A549 (cell line): ENCODE results near the gene LEF1. TPM values are rescaled to one million over a fixed set of nuclear protein-coding genes. Genes with fewer than 3 reads are reported as not detected.

Experiments
- ATAC-seq, 2 experiments: fragments of 200-7000 bp in 1 of 2; fragments of >200 bp in 1 of 2; cut with Nextera tagmentation in 1 of 2; cut with Tn5 transposase in 1 of 2; 3 replicates each; pipeline versions ENCODE4 v1.8.0 to v1.9.1; 2018 to 2020; ENCODE audit warnings: mild to moderate bottlenecking in 1 of 2, moderate library complexity in 1 of 2
- CTCF ChIA-PET: fragments of 300-600 bp; sonication (Branson Sonifier 250); formaldehyde crosslinking; extraction: SDS; loops from one replicate; lab custom pipeline; 2021; ENCODE audit warnings: antibody characterized with exemption, inconsistent platforms; lab: Yijun Ruan, JAX
- POLR2A ChIA-PET: fragments of 350-600 bp; formaldehyde crosslinking; extraction: SDS; loops from one replicate; lab custom pipeline; 2021; ENCODE audit warnings: antibody characterized with exemption, inconsistent platforms; lab: Yijun Ruan, JAX
- DNase-seq, 2 experiments: peaks; one replicate each; pipeline versions ENCODE4 v3.0.0 to v3.0.0-alpha.2; 2011 to 2016; ENCODE audit warnings: low read depth in 1 of 2, low spot score in 1 of 2
- FAIRE-seq: peaks from 2 replicates; lab custom pipeline; 2011; peaks lifted over from hg19 to GRCh38; lab: Jason Lieb, UNC
- H3K27ac ChIP-seq, 2 experiments: fragments of >200 bp; sonication (Bioruptor Twin); formaldehyde crosslinking; 3 replicates each; pipeline ENCODE4 v1.5.1; 2016 to 2017
- H3K4me1 ChIP-seq: fragments of >200 bp; sonication (Bioruptor Twin); formaldehyde crosslinking; 3 replicates; pipeline ENCODE4 v1.6.1; 2016
- H3K4me2 ChIP-seq: fragments of >200 bp; sonication (Bioruptor Twin); formaldehyde crosslinking; 3 replicates; pipeline ENCODE4 v1.6.1; 2016
- H3K4me3 ChIP-seq: fragments of >200 bp; sonication (Bioruptor Twin); formaldehyde crosslinking; 3 replicates; pipeline ENCODE4 v1.5.1; 2016
- H3K9me3 ChIP-seq: fragments of >200 bp; sonication (Bioruptor Twin); formaldehyde crosslinking; 3 replicates; pipeline ENCODE4 v1.6.1; 2016
- CHD2 ChIP-seq: fragments of 150-350 bp; IDR thresholded peaks from 2 replicates; pipeline ENCODE4 v1.6.1; 2014; ENCODE audit warnings: low read length; ENCODE audit not compliant: partially characterized antibody
- CHD4 ChIP-seq: fragments of 200-600 bp; sonication (generic); IDR thresholded peaks from 2 replicates; pipeline ENCODE4 v1.6.1; 2016; ENCODE audit warnings: antibody characterized with exemption, mild to moderate bottlenecking, borderline replicate concordance
- CTCF ChIP-seq: fragments of >200 bp; sonication (Bioruptor Twin); formaldehyde crosslinking; IDR thresholded peaks from 3 replicates; pipeline ENCODE4 v1.5.1; 2016
- EHMT2 ChIP-seq: fragments of 200-600 bp; sonication (generic); IDR thresholded peaks from 2 replicates; pipeline ENCODE4 v1.6.1; 2016; ENCODE audit warnings: antibody characterized with exemption, low read depth, mild to moderate bottlenecking, moderate library complexity
- ELK1 ChIP-seq: fragments of 150-350 bp; IDR thresholded peaks from 2 replicates; pipeline ENCODE4 v1.6.1; 2014; ENCODE audit warnings: low read depth, mild to moderate bottlenecking, low read length
- EP300 ChIP-seq, 2 experiments: fragments of >200 bp; sonication (Bioruptor Twin); formaldehyde crosslinking; IDR thresholded peaks; 2 replicates in 1 of 2; 3 replicates in 1 of 2; pipeline ENCODE4 v1.6.1; 2016 to 2017
- ESRRA ChIP-seq: fragments of 150-350 bp; IDR thresholded peaks from 2 replicates; pipeline ENCODE4 v1.6.1; 2014; ENCODE audit warnings: mild to moderate bottlenecking, low read length, borderline replicate concordance
- FOSL2 ChIP-seq, 2 experiments: fragments of 450-650 bp in 1 of 2; fragments of >200 bp in 1 of 2; sonication (Bioruptor Twin) in 1 of 2; formaldehyde crosslinking; IDR thresholded peaks; 2 replicates each; pipeline versions ENCODE4 v1.5.0 to v1.6.1; 2016 to 2020; ENCODE audit warnings: mild to moderate bottlenecking in 1 of 2, moderate library complexity in 1 of 2
- FOXS1 ChIP-seq: fragments of 250-450 bp; sonication (Bioruptor Pico); IDR thresholded peaks from 2 replicates; pipeline ENCODE4 v1.5.0; 2020; ENCODE audit warnings: mild to moderate bottlenecking, moderate library complexity
- HDAC2 ChIP-seq: fragments of 200-600 bp; sonication (generic); IDR thresholded peaks from 2 replicates; pipeline ENCODE4 v1.6.1; 2016
- HEYL ChIP-seq: fragments of 250-450 bp; sonication (Bioruptor Pico); IDR thresholded peaks from 2 replicates; pipeline ENCODE4 v1.8.0; 2021; ENCODE audit warnings: mild to moderate bottlenecking, moderate library complexity
- HOXA7 ChIP-seq: fragments of 250-450 bp; sonication (Bioruptor Pico); IDR thresholded peaks from 2 replicates; pipeline ENCODE4 v1.5.0; 2020; ENCODE audit warnings: mild to moderate bottlenecking, moderate library complexity
- HOXB5 ChIP-seq: fragments of 250-450 bp; sonication (Bioruptor Pico); IDR thresholded peaks from 2 replicates; pipeline ENCODE4 v1.5.0; 2020; ENCODE audit warnings: mild to moderate bottlenecking, moderate library complexity
- JUNB ChIP-seq: fragments of >200 bp; sonication (Bioruptor Twin); formaldehyde crosslinking; IDR thresholded peaks from 2 replicates; pipeline ENCODE4 v1.6.1; 2016
- KDM1A ChIP-seq: fragments of 200-600 bp; sonication (generic); IDR thresholded peaks from 2 replicates; pipeline ENCODE4 v1.6.1; 2016; ENCODE audit warnings: low read depth, mild to moderate bottlenecking
- KDM5A ChIP-seq: fragments of 200-600 bp; sonication (generic); IDR thresholded peaks from 2 replicates; pipeline ENCODE4 v1.6.1; 2016; ENCODE audit warnings: antibody characterized with exemption, mild to moderate bottlenecking
- MAZ ChIP-seq: fragments of 150-350 bp; IDR thresholded peaks from 2 replicates; pipeline ENCODE4 v1.6.1; 2014; ENCODE audit warnings: antibody characterized with exemption, low read depth, low read length, borderline replicate concordance
- MYC ChIP-seq: IDR thresholded peaks from 2 replicates; pipeline ENCODE4 v1.6.1; 2012; ENCODE audit warnings: mild to moderate bottlenecking, inconsistent platforms, low read length, improper control_type of control experiment, borderline replicate concordance
- NFE2L2 ChIP-seq: fragments of 150-350 bp; conservative IDR thresholded peaks from 2 replicates; pipeline ENCODE4 v1.6.1; 2014; ENCODE audit warnings: low read length
- NR3C1 ChIP-seq: fragments of >200 bp; sonication (Bioruptor Twin); formaldehyde crosslinking; IDR thresholded peaks from 3 replicates; pipeline ENCODE4 v1.6.1; 2017
- PHF8 ChIP-seq: fragments of 200-600 bp; sonication (generic); IDR thresholded peaks from 2 replicates; pipeline ENCODE4 v1.6.1; 2016; ENCODE audit warnings: low read depth, mild to moderate bottlenecking, antibody characterized with exemption, moderate library complexity, borderline replicate concordance
- POLR2A ChIP-seq: IDR thresholded peaks from 2 replicates; pipeline ENCODE4 v1.6.1; 2012; ENCODE audit warnings: mild to moderate bottlenecking, low read length
- POLR2AphosphoS2 ChIP-seq: conservative IDR thresholded peaks from 2 replicates; pipeline ENCODE4 v1.6.1; 2012; ENCODE audit warnings: low read length, improper control_type of control experiment, inconsistent platforms
- RAD21 ChIP-seq, 2 experiments: fragments of >200 bp in 1 of 2; sonication (Bioruptor Twin) in 1 of 2; formaldehyde crosslinking in 1 of 2; IDR thresholded peaks in 1 of 2; conservative IDR thresholded peaks in 1 of 2; 2 replicates in 1 of 2; 3 replicates in 1 of 2; pipeline ENCODE4 v1.6.1; 2012 to 2018; ENCODE audit warnings: inconsistent platforms in 1 of 2
- RCOR1 ChIP-seq: fragments of 150-350 bp; IDR thresholded peaks from 2 replicates; pipeline ENCODE4 v1.6.1; 2014; ENCODE audit warnings: antibody characterized with exemption, low read length, low read depth
- SREBF2 ChIP-seq: fragments of 450-650 bp; IDR thresholded peaks from 2 replicates; pipeline ENCODE4 v1.6.1; 2014; ENCODE audit warnings: mild to moderate bottlenecking, moderate library complexity
- TP53 ChIP-seq: fragments of 250-450 bp; sonication (Bioruptor Pico); IDR thresholded peaks from 2 replicates; pipeline ENCODE4 v1.5.0; 2021; ENCODE audit warnings: mild to moderate bottlenecking, moderate library complexity
- ZC3H11A ChIP-seq: fragments of 450-650 bp; IDR thresholded peaks from 2 replicates; pipeline ENCODE4 v1.6.1; 2014; ENCODE audit warnings: antibody characterized with exemption, mild to moderate bottlenecking
- ZNF302 ChIP-seq: fragments of 250-450 bp; sonication (Bioruptor Pico); IDR thresholded peaks from 2 replicates; pipeline ENCODE4 v1.9.0; 2021; ENCODE audit warnings: inconsistent platforms, mild to moderate bottlenecking, moderate library complexity
- ZSCAN20 ChIP-seq: fragments of 250-450 bp; sonication (Bioruptor Pico); IDR thresholded peaks from 2 replicates; pipeline ENCODE4 v1.8.0; 2022; ENCODE audit warnings: mild to moderate bottlenecking, moderate library complexity
- WGBS: methylation state at CpG from one replicate; pipeline ENCODE4 v1.1.6; 2017; ENCODE audit errors: missing lambda C conversion rate; 5-methylcytosine and 5-hydroxymethylcytosine counted together
- polyA plus RNA-seq, 4 experiments: library from polyadenylated mRNA; depleted of rRNA in 3 of 4; stranded (reverse); fragments of >200 nt; fragmentation: RNase III in 1 of 4; extraction: RNeasy Plus Mini Kit Qiagen cat#74134 plus additional on column Dnase treatment in 1 of 4; gene quantifications; 2 replicates in 3 of 4; 3 replicates in 1 of 4; pipeline ENCODE4 v1.2.3, GENCODE V29; 2011 to 2017
- TF ChIP-seq, protein P1 (sequence below): fragments of >200 bp; sonication (Bioruptor Twin); formaldehyde crosslinking; IDR thresholded peaks from 2 replicates; pipeline ENCODE4 v1.6.1; 2016

The LEF1 gene
- polyA plus RNA-seq, 2 of the 4 experiments (the other 2 are of a cell fraction), result not detected

DNA sequence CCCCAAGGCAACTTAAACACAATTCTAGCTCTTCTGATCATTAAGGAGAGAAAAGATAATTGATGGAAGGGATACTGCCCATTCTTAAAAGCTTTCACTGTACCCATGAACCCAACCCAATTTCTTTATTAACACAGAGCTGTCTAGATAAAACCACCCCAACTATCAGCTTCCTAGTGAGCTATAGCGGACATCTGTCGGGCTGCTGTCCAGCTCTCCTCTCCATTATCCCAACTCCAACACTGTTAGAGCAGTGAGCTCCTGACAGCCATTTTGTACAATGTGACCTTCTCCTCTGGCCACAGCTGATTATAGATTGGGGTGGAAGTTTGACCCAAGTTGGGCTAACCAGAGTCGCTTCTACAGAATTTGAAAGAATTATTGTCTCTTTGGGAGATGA is 112.9 kb downstream of the LEF1 start:
- no peaks in the 10 kb centered on the region for H3K4me1 ChIP-seq
- ATAC-seq (no peak), DNase-seq (no peak), FAIRE-seq (no peak)
- 55% methylated on average over 3 of the region's 3 CpGs for WGBS
- H3K27ac ChIP-seq, result no peak overlapping the region
- CTCF ChIA-PET, result no interaction called here
- no peak overlapping the region for H3K4me2 ChIP-seq
- POLR2A ChIA-PET, result interaction anchor here (0.6 kb wide), 1 partner anchor 557 kb away, joined by 5 read pairs; no protein-coding TSS in a partner anchor
- H3K4me3 ChIP-seq, result no peak overlapping the region
- TF ChIP-seq SREBF2, result no peak
- TF ChIP-seq ESRRA, result no peak
- TF ChIP-seq POLR2A, result no peak
- no peak for TF ChIP-seq TP53
- no peak for TF ChIP-seq MYC
- no peak for TF ChIP-seq CHD4
- no peak for TF ChIP-seq HDAC2
- TF ChIP-seq KDM1A, result no peak
- no peak for TF ChIP-seq EHMT2
- TF ChIP-seq, protein P1, sequence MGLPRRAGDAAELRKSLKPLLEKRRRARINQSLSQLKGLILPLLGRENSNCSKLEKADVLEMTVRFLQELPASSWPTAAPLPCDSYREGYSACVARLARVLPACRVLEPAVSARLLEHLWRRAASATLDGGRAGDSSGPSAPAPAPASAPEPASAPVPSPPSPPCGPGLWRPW, result no peak
- no peak for TF ChIP-seq HEYL (CRISPR knock-in tag)
- TF ChIP-seq JUNB, result no peak
- TF ChIP-seq FOSL2 (IDR thresholded peaks at IDR 0.05), result no peak
- no peak for TF ChIP-seq FOSL2 (CRISPR knock-in tag; IDR thresholded peaks at IDR 0.05)
- no peak for TF ChIP-seq EP300 (IDR thresholded peaks at IDR 0.05)
- no peak for TF ChIP-seq NR3C1
- TF ChIP-seq RAD21 (conservative IDR thresholded peaks at IDR 0.05 in 1 of 2, IDR thresholded peaks at IDR 0.05 in 1 of 2), result no peak
- TF ChIP-seq ZSCAN20 (CRISPR knock-in tag), result no peak
- H3K9me3 ChIP-seq, result no peaks in the 10 kb centered on the region

DNA sequence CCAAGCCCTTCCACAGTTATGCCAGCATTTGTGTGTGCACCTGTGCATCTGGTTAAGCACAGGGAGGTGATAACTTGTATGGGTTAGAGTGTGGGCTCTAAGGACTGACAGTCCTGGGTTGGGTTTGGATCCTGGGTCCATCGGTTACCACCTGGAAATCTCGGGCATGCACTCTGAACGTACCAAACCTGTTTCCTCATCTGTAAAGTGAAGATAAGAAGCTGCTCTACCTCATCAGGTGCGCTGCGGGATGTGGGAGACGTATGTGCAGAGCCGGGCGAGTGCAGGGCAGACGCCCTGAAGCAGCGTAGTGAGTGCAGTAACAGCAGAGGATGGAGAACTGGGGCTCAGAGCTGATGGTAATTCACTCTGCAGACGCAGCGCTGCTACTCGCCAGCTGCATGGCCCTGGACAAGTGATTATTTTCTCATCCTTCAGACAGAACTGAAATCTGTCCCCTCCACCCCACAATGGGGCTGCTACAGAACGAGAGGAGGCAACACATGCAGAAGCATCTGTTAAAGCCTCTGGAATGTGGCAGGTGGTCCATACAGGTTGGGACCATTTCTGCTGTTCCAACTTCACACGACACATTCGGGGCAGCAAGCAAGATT is 114.6 kb downstream of the LEF1 start:
- Histone ChIP-seq H3K4me1 (no peaks in the 10 kb centered on the region), H3K9me3 (no peaks in the 10 kb centered on the region), H3K4me3 (no peak overlapping the region), H3K27ac (no peak overlapping the region), H3K4me2 (no peak overlapping the region)
- no peak for FAIRE-seq
- ATAC-seq, result no peak
- POLR2A ChIA-PET, result no interaction called here
- no peak for DNase-seq
- no peak for TF ChIP-seq CTCF
- no peak for TF ChIP-seq CHD2
- TF ChIP-seq KDM5A, result no peak
- CTCF ChIA-PET, result no interaction called here
- 44% methylated on average over 16 of the region's 16 CpGs for WGBS

- ChIA-PET POLR2A (no interaction called here), CTCF (interaction anchor here (0.6 kb wide), 1 partner anchor 1304 kb away, joined by 3 read pairs; no protein-coding TSS in a partner anchor)
- TF ChIP-seq KDM1A, result no peak
- no peak for TF ChIP-seq RAD21 (conservative IDR thresholded peaks at IDR 0.05 in 1 of 2, IDR thresholded peaks at IDR 0.05 in 1 of 2)
- TF ChIP-seq ZNF302 (CRISPR knock-in tag), result no peak
- no peak for TF ChIP-seq FOXS1
- no peak for TF ChIP-seq ZC3H11A
- TF ChIP-seq POLR2AphosphoS2, result no peak
- no peak for TF ChIP-seq HOXA7 (CRISPR knock-in tag)
- TF ChIP-seq EHMT2, result no peak
- TF ChIP-seq ELK1, result no peak
- no peak for TF ChIP-seq RCOR1
- TF ChIP-seq NFE2L2, result no peak
- no peak for TF ChIP-seq HOXB5 (CRISPR knock-in tag)
- no peak for TF ChIP-seq PHF8
- TF ChIP-seq MAZ, result no peak
- 0% methylated on average over 1 of the region's 1 CpG for WGBS
- Histone ChIP-seq H3K27ac (no peak overlapping the region), H3K9me3 (no peaks in the 10 kb centered on the region), H3K4me3 (no peak overlapping the region), H3K4me2 (no peak overlapping the region), H3K4me1 (no peaks in the 10 kb centered on the region)
- no peak for ATAC-seq
- no peak for DNase-seq
- FAIRE-seq, result no peak
Observed at GRCh38 chr4:108053251-108053711, 115.5 kb downstream of the LEF1 start.
